T-helper 1 cell treated with Interleukin-12 subunit alpha and Interleukin-12 subunit beta and Interleukin-4 antibody, amounts not matched to agents 30 ng/mL and 1 ng/mL, for 36 hours (primary cell): ENCODE measurements around the gene HECW1. TPM values are rescaled to one million over a fixed set of nuclear protein-coding genes. Genes with fewer than 3 reads are reported as not detected.
"Not testable (repeated sequence)": the region's sequence is repeated elsewhere in the genome, so short reads cannot be mapped to it uniquely, and the experiment has no call there.

ENCODE experiments used
- intact Hi-C: fragments of 100-400 bp; cut with micrococcal nuclease; formaldehyde crosslinking; loops from one replicate; pipeline ENCODE4 v1.15.1; 2024
- total RNA-seq: library from RNA; stranded (reverse); gene quantifications from 2 replicates; pipeline ENCODE4 v1.2.3, GENCODE V29; 2022

HECW1 gene
- not detected in 2 replicates for total RNA-seq

DNA sequence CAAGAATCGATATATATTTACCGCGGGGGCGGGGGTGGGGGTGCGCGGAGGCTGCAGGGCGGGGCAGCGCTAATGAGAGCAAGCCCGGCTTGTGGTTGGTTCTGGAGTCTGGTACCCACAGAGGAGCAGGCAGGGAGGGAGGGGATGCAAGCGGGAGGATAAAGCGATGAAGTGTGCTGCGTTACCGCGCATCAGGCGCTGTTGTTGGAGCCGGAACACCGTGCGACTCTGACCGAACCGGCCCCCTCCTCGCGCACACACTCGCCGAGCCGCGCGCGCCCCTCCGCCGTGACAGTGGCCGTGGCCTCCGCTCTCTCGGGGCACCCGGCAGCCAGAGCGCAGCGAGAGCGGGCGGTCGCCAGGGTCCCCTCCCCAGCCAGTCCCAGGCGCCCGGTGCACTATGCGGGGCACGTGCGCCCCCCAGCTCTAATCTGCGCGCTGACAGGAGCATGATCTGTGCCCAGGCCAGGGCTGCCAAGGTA lies at the start of gene HECW1:
HECW1 (plus strand) TSS at position 189 of the 482 bp plus-strand sequence. CDS start 131,259 bp downstream, outside the sequence.
- intact Hi-C loops = no loop called here

DNA sequence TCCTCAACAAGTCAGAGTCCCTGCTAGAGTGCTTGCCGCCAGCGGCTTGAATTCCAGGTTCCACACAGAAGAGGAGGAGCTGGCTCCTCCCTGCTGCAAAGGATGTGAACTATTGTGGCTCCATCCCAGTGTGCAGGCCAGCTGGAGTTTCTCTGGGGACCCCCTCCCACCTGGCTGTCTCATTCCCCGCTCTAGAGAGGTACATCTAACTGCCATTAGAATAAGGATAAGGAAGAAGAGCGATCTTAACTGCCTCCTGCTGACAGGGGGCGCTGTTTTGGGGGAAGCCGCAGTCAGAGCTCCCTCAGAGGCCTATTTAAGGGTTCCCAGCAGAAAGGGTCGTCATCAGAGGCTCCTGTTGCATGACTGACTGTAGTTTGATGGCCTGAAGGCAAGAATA lies 40.8 kb upstream of the HECW1 start:
- intact Hi-C loops = loop anchor here (1.0 kb wide), 1 partner anchor 38 kb away; no protein-coding TSS in a partner anchor

DNA sequence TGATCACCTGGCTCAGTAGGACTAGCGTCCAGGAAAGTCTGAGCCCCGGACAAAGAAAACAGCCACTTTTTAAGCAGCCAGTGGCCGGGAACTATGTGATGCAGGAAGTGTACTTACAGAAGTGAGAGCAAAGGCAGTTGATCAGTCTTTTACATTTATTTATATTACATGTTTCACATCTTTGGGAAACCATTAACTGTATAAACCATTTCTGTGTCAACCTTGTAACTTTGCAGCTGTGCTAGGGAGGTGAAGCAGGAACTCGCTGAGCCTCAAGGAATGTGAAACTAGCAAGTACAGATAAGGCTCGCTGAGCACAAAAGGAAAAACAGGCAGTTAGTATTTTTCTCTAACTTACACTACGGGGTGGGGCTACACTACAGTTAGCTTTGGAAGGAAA lies 39.9 kb upstream of the HECW1 start:
- intact Hi-C loops = no loop called here

DNA sequence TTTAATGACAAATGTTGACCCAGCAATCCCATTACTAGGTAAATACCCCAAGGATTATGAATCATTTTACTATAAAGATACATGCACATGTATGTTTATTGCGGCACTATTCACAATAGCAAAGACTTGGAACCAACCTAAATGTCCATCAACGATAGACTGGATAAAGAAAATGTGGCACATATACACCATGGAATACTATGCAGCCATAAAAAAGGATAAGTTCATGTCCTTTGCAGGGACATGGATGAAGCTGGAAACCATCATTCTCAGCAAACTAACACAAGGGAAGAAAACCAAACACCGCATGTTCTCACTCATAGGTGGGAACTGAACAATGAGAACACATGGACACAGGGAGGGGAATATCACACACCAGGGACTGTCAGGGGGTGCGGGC lies 38.6 kb upstream of the HECW1 start:
- intact Hi-C loops = not testable (repeated sequence)

DNA sequence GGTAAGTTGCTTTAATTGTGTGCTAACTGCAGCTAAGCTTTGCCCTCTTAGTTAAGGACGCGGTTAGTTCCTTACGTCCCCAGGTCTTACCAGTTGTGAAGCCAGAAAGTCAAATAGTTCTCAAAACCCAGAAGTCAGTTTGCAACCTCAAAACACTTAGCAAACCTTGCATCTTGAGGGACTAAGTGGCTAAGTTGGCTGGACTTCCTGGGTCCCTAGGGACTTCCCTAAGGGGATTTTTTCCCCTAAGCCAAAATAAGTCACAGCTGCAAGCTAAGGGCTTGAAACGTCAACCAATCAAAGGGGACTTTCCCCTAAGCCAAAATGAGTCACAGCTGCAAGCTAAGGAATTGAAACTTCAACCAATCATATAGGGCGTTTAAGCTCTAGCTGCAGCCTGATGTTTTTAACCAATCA lies 36.2 kb upstream of the HECW1 start:
- intact Hi-C loops = loop anchor here (1.0 to 2.0 kb wide), 2 partner anchors 135 to 144 kb away; partner anchors contain the start of genes MRPL32 and PSMA2

DNA sequence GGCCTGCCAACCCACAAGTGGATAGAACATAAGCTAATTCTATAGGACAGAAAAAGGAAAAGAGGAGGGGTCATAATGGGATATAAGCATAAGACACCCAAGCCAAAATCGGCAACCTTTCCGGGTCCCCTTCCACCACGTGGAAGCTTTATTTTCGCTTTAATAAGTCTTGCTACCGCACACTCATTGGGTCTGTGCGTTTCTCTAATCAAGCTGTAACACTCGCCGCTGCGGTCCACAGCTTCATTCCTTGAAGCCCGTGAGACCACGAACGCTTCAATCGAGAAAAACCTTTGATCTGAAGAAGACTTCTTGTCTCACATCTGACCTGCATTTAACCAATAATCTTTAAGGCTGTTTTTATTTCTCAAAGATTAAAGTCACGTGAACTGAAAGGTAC lies 35.8 kb upstream of the HECW1 start:
- intact Hi-C loops = loop anchor here (1.0 to 2.0 kb wide), 2 partner anchors 136 to 144 kb away; partner anchors contain the start of genes MRPL32 and PSMA2

DNA sequence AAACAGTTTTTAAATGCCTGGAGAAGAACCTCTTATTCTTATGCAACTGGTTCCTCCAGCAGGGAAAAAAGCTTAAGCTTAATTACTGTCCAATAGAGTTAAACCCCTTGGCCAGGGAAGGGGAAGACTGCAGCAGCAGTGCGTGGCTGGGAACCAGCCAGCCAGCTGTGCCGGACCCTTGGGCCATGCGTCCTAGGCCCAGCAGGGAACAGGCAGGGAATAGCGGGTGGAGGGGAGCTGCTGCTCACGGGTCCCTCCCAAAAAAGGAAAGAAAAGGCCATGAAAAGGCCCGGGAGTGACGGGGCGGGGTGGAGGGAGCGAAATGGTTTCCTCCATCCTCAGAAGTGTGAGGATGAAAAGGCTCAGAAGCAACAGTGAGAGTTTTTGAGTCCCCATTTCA lies 35.2 kb upstream of the HECW1 start:
- intact Hi-C loops = loop anchor here (2.0 kb wide), 1 partner anchor 136 kb away; no protein-coding TSS in a partner anchor

DNA sequence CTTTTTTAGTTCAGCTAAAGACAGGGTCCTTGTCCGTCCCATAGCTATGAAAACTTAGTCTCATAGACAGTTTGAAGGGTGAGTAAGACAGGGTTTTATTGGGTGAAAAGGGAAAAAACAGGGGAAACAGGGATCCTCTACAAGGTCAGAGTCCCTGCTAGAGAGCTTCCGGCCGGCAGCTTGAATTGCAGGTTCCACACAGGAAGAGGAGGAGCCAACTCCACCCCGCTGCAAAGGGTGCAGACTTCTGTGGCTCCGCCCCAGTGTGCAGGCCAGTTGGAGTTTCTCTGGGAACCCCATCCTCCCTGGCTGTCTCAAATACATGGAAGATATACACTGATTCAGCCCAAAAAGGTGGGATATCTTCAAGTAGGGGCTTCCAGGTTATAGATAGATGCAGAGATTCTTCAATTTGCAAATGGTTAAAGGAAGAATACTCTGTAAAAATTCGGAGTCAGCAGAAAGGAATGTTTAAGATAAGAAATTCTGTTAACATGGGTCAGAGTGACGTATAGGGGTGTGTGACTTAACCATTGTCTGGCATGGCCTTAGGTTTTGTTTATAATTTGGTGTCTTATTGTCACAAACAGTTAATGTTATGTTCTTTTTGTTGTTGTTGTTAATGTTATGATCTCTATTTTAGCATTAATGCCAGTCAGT lies 34.6 kb upstream of the HECW1 start:
- intact Hi-C loops = loop anchor here (2.0 kb wide), 1 partner anchor 137 kb away; no protein-coding TSS in a partner anchor

DNA sequence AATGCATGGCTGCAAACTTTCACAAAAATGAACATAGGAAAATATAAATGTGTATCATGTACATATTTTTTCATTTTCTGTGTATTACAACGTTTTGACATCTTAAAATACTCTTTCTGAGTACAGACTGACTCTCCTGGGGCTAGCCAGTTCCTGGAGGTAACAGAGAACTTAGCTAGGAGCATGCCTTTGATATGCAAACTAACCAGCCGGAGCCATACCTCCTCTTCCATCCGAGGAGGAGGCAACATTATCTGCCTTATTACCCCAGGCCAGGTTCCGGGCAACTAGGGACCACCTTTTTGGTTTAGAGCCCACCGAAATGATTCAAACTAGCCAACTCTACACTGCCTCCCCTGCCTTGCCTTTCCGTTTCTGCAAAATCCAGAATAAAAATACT lies 33.7 kb upstream of the HECW1 start:
- intact Hi-C loops = no loop called here

DNA sequence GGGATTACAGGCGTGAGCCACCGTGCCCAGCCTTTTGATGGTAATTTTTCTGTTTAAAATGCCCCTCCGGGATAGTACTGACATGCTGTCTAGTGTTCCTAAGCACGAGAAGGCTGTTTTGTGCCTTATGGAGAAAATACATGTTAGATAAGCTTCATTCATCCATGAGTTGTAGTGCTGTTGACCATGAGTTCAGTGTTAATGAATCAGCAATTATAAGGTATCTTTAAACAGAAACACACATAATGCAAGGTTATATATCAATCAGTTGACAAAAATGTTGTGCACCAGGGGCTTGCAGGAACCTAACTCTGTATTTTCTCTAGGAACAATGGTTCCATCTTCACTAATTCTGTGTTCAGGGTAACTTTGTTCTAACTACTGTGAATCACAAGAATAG lies 30.8 kb upstream of the HECW1 start:
- intact Hi-C loops = no loop called here

DNA sequence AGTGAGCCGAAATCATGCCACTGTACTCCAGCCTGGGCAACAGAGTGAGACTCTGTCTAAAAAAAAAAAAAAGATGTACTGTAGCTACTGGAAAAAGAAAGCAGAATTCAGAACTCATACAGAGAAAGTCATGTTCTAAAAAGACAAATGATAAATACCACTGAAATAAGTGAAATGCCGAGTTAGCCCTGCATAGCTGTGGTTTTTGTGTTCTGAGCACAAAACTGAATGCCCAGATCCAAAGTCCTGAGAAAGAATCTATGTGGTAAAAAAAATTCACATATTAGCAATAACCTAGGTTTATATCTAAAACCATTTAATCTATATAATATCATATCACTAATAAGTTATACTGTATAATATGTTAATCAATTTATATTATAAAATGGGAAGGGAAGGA lies 29.3 kb upstream of the HECW1 start:
- intact Hi-C loops = no loop called here

DNA sequence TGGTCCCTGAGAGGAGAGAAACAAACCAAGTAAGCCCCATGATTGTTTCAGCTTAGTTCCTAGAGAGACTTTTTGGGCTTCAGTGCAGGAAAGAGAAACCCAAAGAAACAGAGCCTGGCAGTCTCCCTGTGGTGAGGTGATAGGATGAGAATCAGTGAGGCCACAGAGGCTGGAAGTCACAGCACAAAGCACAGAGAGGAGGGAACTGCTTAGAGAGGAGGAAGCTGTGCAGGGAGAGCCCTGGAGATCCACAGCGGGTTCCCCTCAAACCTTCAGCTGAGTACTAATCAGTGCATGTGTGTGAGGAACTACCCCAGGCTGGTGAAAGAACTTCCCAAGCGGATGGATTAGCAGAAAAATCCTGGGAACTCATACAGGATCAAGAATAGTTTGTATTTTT lies 27.4 kb upstream of the HECW1 start:
- intact Hi-C loops = no loop called here

DNA sequence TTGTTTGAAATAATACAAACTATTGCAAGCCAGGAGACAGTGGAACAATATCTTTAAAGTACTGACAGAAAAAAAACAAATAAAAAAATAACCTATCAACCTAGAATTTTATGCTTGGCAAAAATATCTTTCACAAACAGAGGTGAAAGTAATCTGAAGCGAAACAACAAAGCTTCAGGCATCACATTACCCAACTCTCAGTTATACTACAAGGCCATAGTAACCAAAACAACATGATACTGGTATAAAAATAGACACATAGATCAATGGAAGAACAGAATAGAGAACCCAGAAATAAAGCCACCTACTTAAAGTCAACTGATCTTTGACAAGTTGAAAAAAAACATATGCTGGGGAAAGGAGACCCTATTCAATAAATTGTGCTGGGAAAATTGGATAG lies 26.5 kb upstream of the HECW1 start:
- intact Hi-C loops = no loop called here

DNA sequence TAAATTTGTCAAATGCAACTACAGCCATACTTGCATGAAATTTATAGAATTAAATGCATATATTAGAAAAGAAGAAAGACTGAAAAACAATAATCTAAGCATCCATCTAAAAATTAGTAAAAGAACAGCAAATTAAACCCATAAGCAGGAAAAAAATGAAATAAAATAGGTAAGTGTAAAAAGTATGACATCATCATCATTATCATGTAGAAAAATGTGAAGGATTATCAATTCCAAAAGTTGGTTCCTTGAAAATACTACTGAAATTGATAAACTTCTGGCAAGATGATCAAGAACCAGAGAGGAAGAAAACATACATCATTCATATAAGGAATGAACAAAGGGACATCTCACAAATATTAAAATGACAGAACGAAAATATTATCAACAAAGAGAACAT lies 19.6 kb upstream of the HECW1 start:
- intact Hi-C loops = no loop called here

DNA sequence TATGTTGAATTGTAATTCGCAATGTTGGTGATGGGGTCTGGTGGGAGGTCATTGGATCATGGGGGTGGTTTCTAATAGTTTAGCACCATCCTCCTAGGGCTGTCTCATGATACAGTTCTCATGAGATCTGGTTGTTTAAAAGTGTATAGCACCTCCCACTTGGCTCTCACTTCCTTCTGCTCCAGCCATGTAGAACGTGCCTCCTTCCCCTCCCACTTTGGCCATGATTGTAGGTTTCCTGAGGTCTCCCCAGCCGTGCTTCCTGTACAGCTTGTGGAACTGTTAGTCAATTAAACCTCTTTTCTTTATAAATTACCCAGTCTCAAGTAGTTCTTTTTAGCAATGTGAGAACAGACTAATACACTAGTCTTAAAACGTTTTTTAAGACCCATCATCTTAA lies 15.6 kb upstream of the HECW1 start:
- intact Hi-C loops = no loop called here

DNA sequence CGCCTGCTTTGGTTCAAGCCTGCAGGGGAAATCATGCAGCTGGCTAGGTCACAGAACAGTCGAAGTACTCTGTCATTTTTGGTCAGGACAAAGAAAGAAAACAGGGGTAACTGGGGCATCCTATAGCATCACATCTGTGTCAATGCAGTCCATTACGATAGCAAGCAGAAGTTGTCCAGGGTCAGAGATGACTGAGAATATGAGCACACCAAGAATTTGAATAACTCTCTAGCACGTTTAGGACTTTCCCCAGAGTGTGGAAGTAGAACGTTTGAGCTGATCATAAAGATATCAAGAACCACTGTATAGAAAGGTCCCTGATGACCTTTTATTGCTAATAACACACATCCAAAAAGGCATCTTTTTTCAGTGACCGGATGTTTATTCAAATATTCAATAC lies 12.7 kb upstream of the HECW1 start:
- intact Hi-C loops = no loop called here

DNA sequence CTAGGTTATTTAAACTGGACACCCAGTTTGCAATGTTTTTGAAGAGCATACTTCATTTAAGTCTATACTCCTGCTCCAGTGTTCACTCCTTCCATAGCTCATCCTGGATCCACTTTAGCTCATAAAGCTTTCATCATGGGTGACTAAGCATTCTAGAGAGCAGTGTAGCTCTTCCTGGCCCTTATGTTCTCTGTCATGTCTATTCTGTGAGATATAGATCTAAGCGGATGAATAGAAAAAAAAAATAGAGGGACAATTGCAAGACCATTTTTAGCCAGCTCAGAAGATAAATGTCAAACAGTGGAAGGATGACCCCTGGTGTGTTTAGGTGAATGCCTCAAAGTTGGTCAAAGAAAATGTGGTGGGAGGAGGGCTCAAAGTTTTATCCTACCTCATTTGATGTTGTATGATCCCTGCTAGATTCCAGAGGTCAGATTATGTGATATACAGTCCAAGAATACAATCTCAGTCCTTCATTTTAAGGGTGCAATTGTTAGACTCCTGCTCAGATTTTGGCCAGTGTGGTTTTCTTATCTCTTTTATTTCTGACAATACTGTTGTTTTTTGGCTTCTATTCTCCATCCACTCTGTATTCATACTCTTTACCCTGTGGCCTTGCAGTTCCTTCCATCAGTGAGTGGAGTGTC lies 7.5 kb upstream of the HECW1 start:
- intact Hi-C loops = no loop called here

DNA sequence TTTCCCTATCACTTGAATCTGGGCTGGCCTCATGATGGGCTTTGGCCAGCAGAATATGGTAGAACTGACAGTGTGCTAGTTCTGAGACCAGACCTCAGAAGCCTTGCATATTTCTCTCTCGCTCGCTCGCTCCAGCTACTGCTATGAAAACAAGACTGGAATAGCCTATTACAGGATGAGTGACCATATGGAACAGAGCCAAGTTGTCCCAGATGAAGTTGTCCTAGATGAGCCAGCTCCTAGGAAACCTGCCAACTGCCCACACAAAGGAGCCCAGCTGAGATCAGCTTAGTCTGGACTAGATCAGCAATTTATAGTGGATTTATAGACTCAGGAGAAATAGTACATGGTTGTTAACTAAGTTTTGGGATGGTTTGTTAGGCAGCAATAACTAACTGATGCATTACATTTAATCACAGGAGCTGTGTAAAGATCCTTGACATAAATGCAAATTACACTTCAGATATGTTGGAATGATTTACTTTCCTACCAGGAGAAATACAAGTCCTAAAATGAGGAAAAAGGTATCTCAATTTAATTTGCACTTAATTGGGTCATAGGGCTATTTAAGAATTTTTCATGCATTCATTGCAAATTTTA lies 6.8 kb upstream of the HECW1 start:
- intact Hi-C loops = no loop called here

DNA sequence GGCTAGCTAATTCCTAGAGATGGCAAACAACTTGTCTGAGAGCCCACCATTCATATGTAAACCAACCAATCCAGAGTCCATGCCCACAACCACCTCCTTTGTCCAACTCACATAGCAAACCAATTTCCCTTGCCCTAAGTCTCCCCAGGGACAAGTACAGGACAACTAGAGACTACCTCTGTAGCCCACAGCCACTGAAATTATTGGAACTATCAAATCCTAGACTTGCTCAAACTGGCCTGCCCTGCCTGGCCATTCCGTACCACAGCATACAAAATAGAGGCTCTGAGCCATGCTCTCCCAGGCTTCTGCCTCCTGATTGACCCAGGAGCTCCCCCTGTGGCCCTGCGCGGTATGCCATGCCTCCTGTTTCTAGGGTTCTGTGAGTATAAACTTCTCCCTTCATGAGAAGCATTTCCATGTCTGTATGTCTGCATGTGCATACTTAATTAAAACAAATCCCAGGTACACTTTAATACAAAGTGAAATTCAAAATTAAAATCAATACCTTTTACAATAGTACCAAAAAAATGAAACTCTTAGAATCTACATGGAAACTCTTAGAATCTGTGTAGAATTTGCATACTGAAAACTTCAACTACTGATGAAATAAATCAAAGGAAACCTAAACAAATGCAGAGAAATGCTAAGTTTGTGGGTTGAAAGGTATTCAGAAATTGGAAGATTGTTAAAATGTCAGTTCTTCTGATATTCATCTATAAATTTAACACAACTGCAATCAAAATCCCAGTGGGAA lies 4.0 kb upstream of the HECW1 start:
- intact Hi-C loops = loop anchor here (1.0 kb wide), 2 partner anchors 37 to 167 kb away; no protein-coding TSS in a partner anchor

DNA sequence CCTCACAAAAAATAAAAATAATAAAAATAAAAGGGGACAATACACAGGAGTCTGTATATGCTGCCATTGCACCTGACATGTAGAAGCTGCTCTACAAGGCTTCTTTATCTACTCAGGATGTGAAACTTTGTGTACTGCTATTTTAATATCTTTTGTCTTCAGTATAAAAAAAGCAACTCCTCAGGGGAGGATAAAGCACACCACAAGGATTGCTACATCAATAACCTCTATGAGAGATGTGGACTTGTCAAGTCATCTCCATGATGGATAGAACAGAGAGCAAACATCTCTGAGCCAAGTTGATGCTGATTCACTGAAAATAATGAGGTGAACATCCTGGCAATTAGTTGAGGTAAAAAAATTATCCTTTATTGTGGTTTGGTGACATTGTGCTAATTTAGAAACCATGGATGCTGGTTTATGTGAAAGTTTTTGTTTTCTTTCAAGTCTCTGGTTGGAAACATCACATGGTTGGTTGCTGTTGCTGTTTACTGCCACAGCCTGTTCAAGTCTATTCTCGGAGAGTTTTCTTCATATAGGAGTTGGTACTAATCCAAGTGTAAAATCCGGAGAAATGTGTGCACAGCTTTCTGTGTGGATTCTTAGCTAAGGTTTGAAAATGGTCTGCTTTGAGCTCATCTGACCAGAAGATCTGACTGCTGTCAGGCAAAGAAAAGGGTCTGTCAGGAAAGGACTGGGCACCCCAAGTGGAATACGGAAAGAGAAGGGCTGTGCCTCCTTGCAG lies 1.5 kb upstream of the HECW1 start:
- intact Hi-C loops = no loop called here
